Non-pigmented ciliary epithelial cell (primary cell): ENCODE data around the gene DYRK3.
"Not testable (repeated sequence)": the region's sequence is repeated elsewhere in the genome, so short reads cannot be mapped to it uniquely, and the experiment has no call there.

Experiments used
- DNase-seq: peaks from one replicate; pipeline ENCODE4 v3.0.0-alpha.2; 2010; ENCODE audit warnings: low read depth

DYRK3 gene

DNA sequence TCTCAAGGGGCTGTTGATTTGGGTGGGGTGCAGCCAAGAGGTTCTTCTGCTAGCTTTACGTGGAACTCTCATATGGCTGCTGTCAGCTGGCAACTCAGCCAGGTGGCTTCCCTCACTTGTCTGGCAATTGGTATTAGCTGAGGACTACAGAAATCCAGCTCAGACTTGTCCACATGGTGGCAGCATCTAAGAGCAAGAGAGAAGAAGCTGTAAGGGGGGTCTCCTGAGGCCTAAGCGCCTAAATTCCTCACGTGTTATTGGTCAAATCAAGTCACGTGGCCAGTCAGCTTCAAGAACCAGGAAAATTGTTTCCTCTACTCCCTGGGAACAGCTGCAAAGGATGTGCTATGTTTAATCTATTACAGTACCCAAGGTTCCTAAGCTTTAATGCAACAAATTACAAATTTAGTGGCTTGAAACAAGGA, 4.2 kb upstream of the DYRK3 start:
- DNase-seq: peak; percentile 53

DNA sequence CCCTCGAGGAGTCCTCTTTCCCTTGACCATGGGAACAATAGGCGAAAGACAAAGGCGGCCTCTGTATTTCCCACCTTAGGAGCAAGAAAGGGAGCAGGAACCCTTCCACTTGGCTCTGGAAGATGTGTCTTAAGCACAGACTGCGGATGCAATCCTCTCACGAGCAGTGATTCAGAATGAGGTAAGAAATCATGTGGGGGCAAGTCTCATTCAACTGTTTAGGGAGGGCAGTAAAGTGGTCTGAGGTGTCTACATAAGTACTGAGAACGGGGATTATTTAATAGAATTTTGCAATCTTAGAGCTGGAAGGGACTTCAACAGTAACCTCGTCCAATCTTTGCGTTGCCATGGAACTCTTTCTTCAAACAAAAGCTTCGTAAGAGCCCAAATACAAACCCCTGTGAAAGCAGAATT, 1.6 kb upstream of the DYRK3 start:
- DNase-seq: peak; percentile 74

DNA sequence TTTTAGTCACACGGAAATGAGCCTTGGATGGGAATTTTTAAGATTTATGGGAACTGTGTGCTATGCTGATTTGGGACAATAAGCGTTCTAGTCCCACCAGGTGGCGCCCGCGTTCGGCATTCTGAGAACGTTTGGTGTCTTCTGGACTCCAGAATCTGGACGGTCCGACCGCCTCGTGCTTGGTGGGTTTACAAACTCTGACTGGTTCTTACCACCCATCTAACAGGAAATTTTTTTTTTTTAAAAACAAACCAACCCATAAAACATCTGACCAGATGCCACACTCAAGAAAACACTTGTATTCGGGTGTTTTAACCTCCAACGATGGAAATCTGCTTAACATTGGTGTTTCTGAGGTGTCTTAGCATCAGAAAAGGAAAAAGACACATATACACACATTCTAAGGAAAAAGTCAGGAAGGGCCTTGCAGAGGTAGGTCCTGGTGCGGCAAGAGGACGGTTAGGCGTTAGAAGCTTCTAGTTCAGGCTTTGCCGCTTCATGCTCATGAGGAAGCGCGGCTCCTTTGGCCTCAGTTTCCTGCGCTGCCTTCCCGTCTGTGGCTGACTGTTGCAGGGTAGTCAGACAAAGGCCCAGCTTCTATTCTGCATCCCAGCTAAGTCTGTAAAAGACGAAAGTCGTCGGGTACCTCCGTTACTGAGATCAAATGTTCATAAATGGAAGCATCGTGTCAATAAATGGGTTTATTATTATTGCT, 814 bp upstream of the DYRK3 start:
- peak; percentile 52 for DNase-seq

DNA sequence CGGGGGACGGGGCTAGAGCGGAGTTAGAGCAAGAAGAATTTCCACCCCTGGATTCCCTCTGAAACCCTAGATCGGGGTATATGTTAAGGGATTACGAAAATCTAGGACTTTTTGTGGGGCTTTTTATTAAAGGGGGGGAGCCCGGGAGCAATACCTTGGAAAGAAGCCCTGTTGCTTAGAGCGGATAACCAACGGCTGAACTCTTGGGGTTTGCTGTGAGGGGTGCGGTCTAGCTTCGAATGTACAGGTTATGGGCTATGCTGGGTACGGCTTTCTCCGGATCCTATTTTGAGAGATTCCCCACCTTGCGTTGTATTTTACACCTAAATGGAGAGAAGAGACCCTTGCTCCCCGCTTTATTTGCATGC, 626 bp downstream of the DYRK3 start:
- no peak for DNase-seq

DNA sequence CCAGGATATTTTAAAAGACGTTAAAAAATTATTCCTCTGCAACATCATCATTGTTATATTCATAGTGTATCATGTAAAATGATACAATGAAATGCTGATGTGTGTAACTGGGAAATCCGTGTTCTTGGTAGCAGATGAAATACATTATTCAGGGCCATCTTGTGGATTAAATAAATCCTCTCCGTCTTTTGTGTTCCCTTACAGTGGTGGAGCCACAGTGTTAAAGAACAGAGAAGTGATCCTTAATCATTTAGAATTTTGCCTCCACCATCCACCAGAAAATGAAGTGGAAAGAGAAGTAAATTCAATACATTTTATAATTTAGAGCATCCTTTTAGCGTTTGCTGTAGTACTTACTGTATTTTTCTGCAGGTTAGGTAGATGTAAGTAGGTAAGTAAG, 1.3 kb downstream of the DYRK3 start:
- no peak for DNase-seq

DNA sequence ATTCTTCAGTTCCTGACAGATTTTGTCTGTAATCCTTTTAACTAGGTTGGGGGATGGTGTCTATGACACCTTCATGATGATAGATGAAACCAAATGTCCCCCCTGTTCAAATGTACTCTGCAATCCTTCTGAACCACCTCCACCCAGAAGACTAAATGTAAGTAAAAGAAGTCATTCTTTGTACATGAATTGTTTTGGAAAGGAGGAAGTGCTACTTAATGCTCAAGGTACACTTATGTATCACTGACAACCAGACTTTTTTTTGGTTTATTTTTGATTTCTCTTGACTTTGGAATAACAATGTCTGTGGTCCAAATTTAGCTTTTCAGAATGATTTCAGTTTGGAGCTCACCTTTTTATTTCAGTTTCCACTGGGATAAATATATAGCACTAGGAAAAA, 2.3 kb downstream of the DYRK3 start:
- no peak for DNase-seq

DNA sequence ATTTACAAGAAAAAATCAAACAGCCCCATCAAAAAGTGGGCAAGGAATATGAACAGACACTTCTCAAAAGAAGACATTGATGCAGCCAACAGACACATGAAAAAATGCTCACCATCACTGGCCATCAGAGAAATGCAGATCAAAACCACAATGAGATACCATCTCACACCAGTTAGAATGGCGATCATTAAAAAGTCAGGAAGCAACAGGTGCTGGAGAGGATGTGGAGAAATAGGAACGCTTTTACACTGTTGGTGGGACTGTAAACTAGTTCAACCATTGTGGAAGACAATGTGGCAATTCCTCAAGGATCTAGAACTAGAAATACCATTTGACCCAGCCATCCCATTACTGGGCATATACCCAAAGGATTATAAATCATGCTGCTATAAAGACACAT, 6.7 kb downstream of the DYRK3 start:
- not testable (repeated sequence) for DNase-seq

DNA sequence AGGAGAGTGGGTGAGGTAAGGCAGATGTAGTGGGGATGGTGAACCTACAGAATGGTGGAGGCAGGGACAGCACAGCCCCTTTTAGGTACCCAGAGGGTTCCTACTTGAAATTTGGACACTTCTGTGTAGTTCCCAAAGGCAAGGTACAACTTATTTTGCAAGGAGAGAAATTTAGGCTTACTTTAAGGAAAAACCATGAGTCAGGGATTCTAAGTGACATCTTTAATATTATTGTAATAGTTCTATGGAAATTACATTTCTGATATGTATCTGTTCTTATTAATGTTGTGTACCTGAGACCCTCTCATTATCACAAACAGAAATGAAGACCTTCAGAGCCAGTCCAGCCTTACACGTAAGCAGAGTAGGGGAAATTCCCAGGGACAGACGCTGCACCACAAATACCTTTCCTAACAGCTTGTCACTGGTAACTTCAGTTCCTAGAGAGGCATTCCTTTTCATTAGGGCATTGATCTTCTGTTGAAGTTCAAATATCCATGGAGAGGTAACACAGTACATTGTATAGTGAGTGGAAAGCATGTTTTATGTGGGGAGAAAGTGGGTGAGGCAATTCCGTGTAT, 7.9 kb downstream of the DYRK3 start:
- DNase-seq: no peak

DNA sequence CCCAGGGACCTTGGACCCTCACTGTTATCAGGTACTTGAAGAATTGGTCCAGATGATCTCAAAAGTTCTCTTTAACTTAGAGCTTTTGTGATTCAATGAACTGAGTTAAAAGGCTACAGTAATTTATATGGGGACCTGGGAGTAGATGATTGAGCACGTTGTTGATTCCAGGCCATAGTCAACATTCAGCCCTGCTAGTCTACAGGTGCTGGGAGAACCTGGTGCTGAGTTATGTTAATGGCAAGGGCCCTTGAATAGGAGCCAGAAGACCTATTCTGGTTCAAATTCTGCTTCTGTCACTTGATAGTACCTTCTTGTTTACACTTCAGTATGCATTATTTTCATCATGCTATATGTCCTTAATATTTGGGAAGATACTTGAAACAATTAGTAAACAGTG, 11.2 kb downstream of the DYRK3 start:
- DNase-seq: no peak

DNA sequence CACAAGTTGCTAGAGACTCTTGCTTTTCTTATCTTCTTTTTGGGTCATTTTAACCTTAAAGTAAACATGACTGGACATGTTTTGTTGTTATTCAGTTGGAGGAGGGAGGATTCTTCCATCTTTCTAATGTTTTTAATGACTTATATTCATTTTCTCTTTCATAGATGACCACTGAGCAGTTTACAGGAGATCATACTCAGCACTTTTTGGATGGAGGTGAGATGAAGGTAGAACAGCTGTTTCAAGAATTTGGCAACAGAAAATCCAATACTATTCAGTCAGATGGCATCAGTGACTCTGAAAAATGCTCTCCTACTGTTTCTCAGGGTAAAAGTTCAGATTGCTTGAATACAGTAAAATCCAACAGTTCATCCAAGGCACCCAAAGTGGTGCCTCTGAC, 11.9 kb downstream of the DYRK3 start:
- no peak for DNase-seq

DNA sequence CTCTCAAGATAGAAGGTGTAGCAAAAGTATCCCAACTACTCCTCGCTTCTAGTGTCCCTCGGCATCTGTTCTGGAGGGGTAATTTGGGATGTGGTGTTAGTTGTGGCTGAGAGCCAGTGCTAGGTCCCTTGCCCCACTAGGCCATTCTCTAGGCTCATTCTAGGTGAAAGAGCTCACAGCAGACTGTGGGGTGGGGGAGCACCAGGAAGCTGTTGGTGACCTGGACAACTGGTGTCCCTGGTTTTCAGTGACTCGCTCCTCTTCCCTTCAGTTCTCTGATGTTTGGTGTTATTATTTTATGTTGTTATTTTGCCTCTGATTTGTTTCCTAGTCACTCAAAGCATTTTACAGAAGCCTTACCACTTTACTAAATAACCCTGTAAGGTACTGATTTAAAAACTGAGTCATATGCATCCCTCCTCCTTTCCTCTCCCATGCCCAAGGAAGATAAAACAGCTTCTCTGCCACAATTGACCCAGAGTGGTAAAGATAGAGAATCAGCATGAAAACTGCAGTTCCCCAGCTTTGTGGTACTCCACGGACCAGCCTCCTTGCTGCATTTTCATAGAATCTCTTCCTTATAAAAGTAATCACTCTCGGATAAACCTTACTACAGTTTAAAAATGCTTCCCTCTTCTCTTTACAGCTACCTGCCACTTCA, 14.1 kb downstream of the DYRK3 start:
- DNase-seq: no peak

DNA sequence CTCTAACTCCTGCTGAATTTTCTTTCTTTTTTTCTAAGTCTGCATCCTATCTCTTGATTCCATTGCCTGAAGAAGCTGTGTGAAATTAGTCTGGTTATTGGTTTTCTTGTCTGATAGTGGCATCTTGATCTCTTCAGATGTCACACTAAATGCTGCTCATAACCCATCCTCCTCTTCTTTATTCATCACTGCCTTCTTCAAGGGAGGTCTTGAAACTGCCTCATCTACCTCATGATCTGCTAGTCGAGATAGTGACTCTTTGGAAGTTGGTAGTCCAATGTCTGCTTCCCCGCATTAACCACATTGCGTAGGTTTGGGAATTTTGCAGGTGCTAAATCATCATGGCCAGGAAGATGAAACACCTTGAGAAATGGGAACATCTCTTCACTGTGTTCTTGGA, 15.7 kb downstream of the DYRK3 start:
- DNase-seq: no peak

DNA sequence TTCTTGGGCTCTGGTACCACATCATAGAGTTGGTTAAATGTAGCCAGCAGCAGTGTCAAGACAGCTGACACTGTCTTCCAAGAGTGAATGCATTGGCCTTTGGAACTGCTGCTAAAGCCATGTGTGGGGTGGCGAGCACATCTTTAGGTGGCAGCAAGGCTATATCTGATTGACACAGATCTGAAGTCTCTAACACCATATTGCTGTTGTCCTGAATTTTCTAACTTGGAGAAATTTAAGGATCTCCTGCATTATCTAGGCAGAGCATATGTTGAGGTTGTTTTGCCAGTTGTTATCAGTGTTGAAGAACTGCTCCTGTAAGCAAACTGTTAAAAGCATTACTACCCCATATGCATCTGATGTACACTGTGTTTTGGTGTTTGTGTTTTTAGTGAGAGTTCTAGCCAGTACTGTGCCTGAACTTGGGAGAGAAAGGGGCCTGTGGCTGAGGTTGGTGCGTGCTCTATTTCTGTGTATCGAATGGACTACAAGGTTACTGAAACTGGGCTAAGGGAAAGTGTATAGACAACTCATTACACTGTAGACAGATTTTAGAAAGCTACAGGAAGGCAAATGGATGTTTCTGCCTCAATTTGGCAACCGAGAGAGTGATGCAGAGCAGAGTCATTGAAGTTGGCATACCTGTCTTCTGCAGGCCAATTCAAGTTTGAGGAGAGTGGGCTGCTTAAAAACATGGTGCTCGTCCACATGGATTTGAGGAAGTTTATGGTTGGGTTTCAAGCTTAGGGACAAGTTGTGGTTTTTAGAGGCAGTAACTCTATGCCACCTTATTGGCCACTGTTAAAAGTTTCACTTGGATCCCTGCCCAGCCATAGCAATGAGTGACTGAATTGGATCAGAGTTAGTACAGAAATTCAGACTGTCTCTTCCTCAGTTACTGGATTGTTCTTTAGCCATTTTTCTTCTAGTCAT, 16.9 kb downstream of the DYRK3 start:
- DNase-seq: no peak

DNA sequence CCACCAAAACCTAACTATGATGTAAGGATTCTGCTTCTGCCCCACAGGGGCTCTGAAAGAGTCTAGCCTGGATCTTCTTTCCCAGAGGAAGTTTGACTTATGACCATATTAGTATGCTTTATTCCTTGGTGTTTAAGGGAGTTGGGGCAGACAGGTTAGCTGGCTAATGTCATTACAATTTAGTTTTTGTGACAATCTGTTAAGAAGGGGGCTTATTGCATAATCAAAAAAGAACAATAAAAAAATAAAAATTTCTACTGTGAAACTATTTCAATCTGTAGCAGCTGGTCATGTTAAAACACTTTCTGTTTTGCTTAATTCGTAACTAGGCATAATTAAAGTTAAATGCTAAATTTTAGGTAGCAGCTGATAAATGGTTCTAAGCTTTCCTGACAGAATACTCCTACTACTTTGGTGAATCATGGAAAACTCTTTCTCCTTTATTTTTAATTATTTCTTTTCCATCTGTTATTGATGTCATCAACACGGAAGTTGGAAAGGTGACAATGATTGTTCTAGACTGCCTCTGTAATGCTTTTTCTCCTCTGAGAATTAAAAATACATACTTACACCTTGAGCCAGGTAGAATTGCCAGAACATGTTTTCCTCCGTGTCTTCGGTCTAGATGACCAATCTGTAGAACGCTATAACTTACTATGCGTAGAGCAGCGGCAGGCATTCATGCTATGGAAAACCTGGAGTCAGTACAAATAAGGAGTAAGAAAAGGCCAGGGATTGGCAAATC, 18.6 kb downstream of the DYRK3 start:
- DNase-seq: no peak

DNA sequence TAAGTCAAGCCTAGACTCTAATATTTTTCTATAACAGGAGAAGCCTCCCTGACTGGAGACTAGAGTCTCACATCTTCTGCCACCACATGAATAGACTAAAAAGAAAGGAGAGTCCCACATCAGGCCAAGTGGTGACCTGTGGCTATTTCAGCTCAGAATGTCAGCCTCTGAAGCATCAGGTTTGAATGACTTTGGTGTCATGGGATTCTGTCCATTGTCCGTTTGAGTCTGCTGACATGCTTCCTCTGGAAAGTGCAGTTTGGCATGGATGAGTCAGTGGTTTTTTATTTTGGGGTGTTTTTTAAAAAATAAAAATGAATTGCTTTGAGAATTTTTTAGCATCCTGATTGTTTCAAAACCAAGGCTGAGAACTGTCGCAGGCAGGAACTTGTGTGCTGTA, 19.5 kb downstream of the DYRK3 start:
- DNase-seq: no peak

DNA sequence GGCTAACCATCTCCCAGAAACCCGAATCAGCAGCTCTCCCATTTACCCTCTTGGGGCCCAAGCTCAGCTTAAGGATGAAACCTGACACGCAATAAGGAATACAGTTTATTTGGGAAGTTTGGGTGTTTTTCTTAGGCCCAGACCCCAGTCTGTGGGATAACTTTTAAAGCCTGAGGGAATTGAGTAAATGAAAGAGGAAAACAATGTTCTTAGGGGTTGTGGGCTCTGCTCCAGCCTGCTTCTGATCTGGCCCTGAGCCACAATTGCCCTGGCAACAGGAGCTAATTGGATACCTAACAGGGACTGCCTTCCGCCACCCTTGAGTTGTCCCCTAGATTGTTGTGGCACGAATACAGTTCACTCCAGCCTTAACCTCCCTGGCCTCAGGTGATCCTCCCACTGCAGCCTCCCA, 20.1 kb downstream of the DYRK3 start:
- no peak for DNase-seq

DNA sequence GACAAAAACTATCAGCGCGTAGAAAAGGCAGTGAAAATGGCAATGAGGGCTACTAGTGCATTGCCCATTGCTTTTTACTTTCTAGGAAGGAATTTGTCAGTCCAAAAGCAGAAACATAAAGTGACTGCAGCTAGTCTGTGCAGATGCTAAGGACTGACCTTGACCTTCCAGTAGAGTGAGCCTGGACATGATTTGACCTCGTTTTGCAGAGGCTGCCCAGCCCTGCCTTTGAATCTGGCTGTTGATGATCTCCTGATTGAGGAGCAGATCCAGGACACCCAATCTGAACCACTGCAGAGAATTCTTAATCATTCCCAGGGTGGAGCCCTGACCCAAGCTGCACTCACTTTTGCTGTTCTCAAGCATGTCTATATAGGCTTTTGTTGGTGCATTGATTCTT, 21.6 kb downstream of the DYRK3 start:
- no peak for DNase-seq

DNA sequence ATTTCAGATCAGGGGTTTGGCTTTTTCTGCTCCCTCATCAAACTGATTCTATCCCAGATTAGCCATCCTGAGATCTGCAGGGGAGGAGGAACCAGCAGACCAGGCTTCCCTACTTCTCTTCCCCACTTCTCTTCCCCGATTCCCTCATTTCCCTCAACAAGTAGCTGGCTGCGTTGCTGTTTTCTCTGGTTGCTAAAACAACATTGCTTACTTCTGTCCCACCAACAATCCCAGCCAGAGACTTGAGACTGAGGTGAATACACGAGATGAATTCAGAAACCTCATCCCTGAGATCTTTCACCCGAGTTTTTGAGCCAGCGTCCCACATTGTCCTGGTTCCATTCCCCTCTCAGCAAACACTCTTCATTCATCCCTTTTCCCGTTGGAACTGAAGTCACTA, 22.4 kb downstream of the DYRK3 start:
- DNase-seq: no peak

DNA sequence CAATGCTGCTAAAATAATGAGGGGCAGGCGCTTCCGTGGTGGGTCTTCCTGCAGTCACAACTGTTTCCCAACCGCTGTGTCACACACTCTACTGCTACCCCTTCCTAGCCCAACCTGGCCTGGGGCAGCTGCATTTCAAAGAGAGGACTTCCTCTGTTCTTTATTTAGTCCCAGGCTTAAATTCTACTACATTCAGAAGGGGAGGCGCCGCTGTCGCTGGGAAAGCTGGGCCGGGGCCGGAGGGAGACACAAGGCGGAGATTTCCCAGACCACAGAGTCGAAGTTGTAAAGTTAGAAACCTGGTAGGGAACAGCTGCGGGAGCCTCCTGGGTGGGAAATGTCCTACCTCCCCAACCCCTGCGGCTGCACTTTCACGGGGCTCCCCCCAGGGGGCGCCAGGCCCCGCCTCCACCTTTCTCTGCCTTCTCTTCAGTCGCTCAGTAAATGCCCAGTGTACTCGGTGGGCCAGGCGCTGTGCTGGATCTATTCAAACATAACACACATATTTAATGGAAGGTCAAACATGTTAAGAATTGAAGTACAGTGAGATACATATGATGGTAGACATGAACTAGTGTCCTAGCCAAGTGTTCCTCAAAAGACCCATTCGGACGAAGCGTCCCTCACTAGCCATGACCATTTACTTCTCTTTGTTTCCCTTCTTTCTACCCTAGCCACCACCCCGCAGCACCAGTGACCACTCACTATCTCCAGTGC, 23.1 kb downstream of the DYRK3 start:
- DNase-seq: no peak

DNA sequence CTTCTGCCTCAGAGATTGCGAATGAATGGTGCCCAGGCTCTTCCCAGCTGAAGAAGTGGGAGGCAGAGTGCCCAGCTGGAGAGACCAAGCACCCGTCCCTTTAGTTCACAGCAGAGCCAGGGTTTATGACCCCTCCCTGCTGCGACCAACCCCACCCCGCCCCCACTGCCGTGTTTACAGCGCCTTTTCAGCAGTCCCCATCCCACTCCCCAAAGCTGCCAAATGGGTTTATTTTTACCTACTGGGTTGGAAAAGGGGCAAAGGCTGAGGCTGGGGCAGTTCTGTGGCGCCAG, 23.6 kb downstream of the DYRK3 start:
- no peak for DNase-seq

DNA sequence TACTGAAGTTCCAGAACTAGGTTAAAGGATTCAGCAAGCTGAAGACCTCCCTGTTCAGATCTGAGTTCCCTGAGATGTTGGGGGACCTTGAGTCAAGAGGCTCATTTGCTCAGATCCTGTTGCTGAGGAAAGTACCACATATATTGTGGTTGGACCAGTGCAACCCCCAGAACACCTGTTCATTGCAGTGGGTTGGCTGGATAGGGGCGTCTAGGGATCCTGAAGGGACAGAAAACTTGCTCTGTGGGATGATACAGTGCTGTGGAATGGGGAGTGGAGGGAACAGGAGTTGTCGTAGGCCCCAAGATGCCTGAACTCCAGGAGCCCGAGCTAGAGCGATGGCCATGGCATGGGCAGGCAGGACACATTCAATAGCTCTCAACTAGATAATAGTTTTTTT, 24.8 kb downstream of the DYRK3 start:
- no peak for DNase-seq
